ENCODE measurements around the gene PHF5A.

The PHF5A gene

GRCh38 chr22:41446639-41447434 is 21.7 kb downstream of the PHF5A start, which contains the start of gene TOB2:
TSS of gene TOB2 (minus strand) at chr22:41446801. CDS start at chr22:41437345, 9,456 bp downstream.
- no peaks in the 10 kb centered on the region for H3K27me3 ChIP-seq (ENCODE audit: low read length)
- no peaks in the 10 kb centered on the region for H3K9me2 ChIP-seq (replicated peaks; ENCODE audit: insufficient read depth, low read length)
- H3K4me2 ChIP-seq (ENCODE audit: low read depth, low read length, poor library complexity, severe bottlenecking) = peak within 1 kb of the TSS; percentile 99
- peak within 1 kb of the TSS; percentile 92 for H3K27ac ChIP-seq (ENCODE audit: low read depth, low read length)
- H3K79me2 ChIP-seq (ENCODE audit: insufficient read depth, low read length) = peaks cover 47% of the 10 kb centered on the region
- no peaks in the 10 kb centered on the region for H3K36me3 ChIP-seq (ENCODE audit: low read length)
- H3K9me3 ChIP-seq (ENCODE audit: insufficient read depth, low read length) = no peaks in the 10 kb centered on the region
- peaks cover 45% of the 10 kb centered on the region for H3F3A ChIP-seq (ENCODE audit: insufficient read depth)
- TF ChIP-seq CTCF (IDR thresholded peaks at IDR 0.05; ENCODE audit: insufficient read depth, low read length, poor library complexity, severe bottlenecking) = no peak
- no peak for TF ChIP-seq EZH2phosphoT487 (conservative IDR thresholded peaks at IDR 0.05; ENCODE audit: low read length)
- peak within 1 kb of the TSS; percentile 98 for H3K4me3 ChIP-seq (ENCODE audit: insufficient read depth, low read length, poor library complexity, severe bottlenecking)
- H2AFZ ChIP-seq (ENCODE audit: low read depth, low read length, severe bottlenecking) = peak within 1 kb of the TSS; percentile 38
- peak within 1 kb of the TSS; percentile 92 for H3K9ac ChIP-seq (ENCODE audit: low read length)
- H4K20me1 ChIP-seq (ENCODE audit: low read depth, low read length) = no peaks in the 10 kb centered on the region

- Histone ChIP-seq H3K36me3 (ENCODE audit: low read length) (no peaks in the 10 kb centered on the region), H3F3A (ENCODE audit: insufficient read depth) (peaks cover 45% of the 10 kb centered on the region), H3K4me3 (ENCODE audit: insufficient read depth, low read length, poor library complexity, severe bottlenecking) (peak overlapping the region; percentile 98), H3K4me2 (ENCODE audit: low read depth, low read length, poor library complexity, severe bottlenecking) (peak overlapping the region; percentile 99), H3K27ac (ENCODE audit: low read depth, low read length) (peak overlapping the region; percentile 92), H4K20me1 (ENCODE audit: low read depth, low read length) (no peaks in the 10 kb centered on the region), H3K27me3 (ENCODE audit: low read length) (no peaks in the 10 kb centered on the region), H2AFZ (ENCODE audit: low read depth, low read length, severe bottlenecking) (peak overlapping the region; percentile 29), H3K9me3 (ENCODE audit: insufficient read depth, low read length) (no peaks in the 10 kb centered on the region), H3K9ac (ENCODE audit: low read length) (peak overlapping the region; percentile 92), H3K9me2 (replicated peaks; ENCODE audit: insufficient read depth, low read length) (no peaks in the 10 kb centered on the region), H3K79me2 (ENCODE audit: insufficient read depth, low read length) (peaks cover 54% of the 10 kb centered on the region)
- TF ChIP-seq CTCF (IDR thresholded peaks at IDR 0.05; ENCODE audit: insufficient read depth, low read length, poor library complexity, severe bottlenecking) (peak; percentile 9), EZH2phosphoT487 (conservative IDR thresholded peaks at IDR 0.05; ENCODE audit: low read length) (no peak)
Observed at GRCh38 chr22:41446057-41446501, 22.4 kb downstream of the PHF5A start.

- Histone ChIP-seq H3K4me2 (ENCODE audit: low read depth, low read length, poor library complexity, severe bottlenecking) (peak overlapping the region; percentile 99), H3F3A (ENCODE audit: insufficient read depth) (peaks cover 41% of the 10 kb centered on the region), H3K79me2 (ENCODE audit: insufficient read depth, low read length) (peaks cover 61% of the 10 kb centered on the region), H3K36me3 (ENCODE audit: low read length) (no peaks in the 10 kb centered on the region), H4K20me1 (ENCODE audit: low read depth, low read length) (no peaks in the 10 kb centered on the region), H3K9ac (ENCODE audit: low read length) (peak overlapping the region; percentile 92), H3K27ac (ENCODE audit: low read depth, low read length) (peak overlapping the region; percentile 92), H3K4me3 (ENCODE audit: insufficient read depth, low read length, poor library complexity, severe bottlenecking) (peak overlapping the region; percentile 98), H2AFZ (ENCODE audit: low read depth, low read length, severe bottlenecking) (peak overlapping the region; percentile 42), H3K9me2 (replicated peaks; ENCODE audit: insufficient read depth, low read length) (no peaks in the 10 kb centered on the region), H3K27me3 (ENCODE audit: low read length) (no peaks in the 10 kb centered on the region), H3K9me3 (ENCODE audit: insufficient read depth, low read length) (no peaks in the 10 kb centered on the region)
- TF ChIP-seq EZH2phosphoT487 (conservative IDR thresholded peaks at IDR 0.05; ENCODE audit: low read length) (no peak), CTCF (IDR thresholded peaks at IDR 0.05; ENCODE audit: insufficient read depth, low read length, poor library complexity, severe bottlenecking) (no peak)
Observed at GRCh38 chr22:41445129-41446056, 23.1 kb downstream of the PHF5A start.
